NCI-H1417 treated with DMSO at 0.1 percent for 48 hours (cell line): ENCODE measurements around the gene SERPINE3.

Experiments
- DNase-seq: peaks from one replicate; lab custom pipeline; 2025; lab: John Stamatoyannopoulos, UW

Gene SERPINE3

GRCh38 chr13:51339354-51339753 lies at the start of gene SERPINE3:
SERPINE3 (plus strand) TSS chr13:51339691; CDS start chr13:51341092, 1,401 bp downstream.
- DNase-seq: no peak

GRCh38 chr13:51291341-51291740 lies 48.1 kb upstream of the SERPINE3 start:
- no peak for DNase-seq

GRCh38 chr13:51292000-51292565 lies 47.4 kb upstream of the SERPINE3 start:
- no peak for DNase-seq

GRCh38 chr13:51297556-51297955 lies 41.9 kb upstream of the SERPINE3 start:
- no peak for DNase-seq

- no peak for DNase-seq
Measured at GRCh38 chr13:51298812-51299211, 40.7 kb upstream of the SERPINE3 start.

DNA sequence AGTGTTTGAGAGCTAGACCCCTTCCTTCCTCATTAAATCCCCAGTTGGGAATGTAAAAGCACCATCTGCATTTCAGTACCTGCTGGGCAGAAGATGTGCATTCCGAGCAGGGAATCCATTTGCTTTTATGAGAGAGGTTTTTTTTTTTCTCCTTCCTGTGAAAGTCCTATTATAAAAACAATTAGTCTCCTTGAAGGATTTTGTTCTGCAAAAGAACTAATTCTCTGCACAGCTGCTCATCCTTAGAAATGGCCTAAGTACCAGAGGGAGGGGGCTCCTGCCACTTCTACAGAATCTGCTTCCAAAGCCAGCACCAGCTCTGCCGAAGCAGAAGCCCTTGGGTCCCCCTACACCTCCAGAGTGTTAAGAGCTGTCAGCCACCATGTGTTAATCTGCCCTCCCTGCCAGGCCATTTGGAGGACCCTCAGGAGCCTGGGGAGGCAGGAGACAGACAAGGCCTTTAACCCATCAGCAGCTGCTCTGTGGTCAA lies 36.4 kb upstream of the SERPINE3 start:
- DNase-seq: no peak

GRCh38 chr13:51303882-51304281 lies 35.6 kb upstream of the SERPINE3 start:
- no peak for DNase-seq

DNA sequence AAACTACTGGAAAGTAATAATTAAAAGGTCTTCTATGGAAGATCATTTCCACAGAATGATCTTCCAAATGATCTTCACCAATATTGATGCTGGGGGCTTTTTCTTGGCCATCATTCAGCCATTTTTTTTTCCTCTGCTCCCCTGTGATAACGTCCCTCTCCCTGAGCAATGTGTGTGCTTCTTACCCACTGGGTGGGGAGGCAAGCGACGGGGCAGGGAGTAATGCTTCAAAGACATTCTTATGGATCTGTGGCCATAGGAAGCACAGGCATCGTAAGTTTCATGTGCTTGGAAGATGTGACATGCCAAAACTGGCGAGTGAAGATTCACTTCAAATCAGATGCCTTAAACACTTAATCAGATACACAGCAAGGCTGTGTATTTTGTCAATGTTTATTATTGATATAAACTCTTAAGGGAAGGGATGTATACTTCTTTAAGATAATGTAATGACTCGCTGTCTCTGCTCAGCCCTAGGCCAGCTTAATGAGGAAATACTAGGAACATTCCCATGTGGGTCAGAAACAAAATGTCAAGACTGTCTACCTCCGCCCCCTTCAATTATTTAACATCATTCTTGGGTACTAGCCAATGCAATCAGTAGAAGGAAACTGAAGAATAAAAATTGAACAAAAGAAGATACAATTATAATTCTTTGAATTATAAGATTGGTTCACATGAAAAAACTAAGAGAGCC lies 34.1 kb upstream of the SERPINE3 start:
- no peak for DNase-seq

DNA sequence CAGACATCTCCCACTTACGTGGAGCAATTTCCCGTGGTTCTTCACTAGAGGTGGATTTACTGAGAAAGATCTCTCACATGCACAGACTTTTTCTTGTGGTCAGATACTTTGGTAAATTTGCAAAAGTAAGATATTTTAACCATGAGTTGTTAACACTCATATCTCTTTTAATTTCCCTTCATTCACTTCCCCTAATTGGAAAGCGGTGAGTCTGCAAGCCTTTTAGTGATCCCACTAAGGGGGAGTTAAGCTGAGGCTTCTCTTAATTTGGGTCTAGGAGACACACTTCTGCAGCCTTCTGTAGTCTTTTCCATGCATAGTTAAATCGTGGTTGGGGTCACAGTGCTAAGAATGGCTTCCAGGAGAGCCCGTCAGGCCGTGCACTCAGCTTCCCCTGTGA lies 30.7 kb upstream of the SERPINE3 start:
- no peak for DNase-seq

GRCh38 chr13:51311231-51311630 lies 28.3 kb upstream of the SERPINE3 start:
- no peak for DNase-seq

DNA sequence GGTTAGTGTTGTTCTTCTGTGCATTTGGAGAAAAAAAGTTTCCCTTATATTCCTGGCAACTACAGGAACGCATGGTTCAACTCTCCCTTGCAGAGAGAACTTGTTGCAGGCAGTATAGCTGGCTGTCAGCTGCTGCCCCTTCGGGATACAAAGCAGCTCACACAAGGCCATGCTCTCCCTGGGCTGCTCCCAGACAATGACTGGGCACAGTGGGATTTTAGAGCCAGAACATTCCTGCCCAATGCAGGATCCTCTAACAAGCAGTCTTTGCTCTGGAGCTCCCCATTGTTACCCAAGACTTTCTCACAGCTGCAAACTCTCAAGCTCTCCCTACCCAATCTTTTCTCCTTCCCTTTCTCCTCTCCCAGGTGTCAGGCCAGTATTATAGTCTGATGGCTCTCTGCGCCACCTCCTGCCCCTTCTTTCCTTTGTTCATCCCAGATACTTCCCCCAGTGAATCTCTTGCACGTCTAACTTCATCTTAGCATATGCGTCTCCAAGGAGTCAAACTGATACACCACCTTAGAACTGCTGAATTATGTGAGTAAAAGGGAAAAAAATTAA lies 27.5 kb upstream of the SERPINE3 start:
- DNase-seq: no peak

DNA sequence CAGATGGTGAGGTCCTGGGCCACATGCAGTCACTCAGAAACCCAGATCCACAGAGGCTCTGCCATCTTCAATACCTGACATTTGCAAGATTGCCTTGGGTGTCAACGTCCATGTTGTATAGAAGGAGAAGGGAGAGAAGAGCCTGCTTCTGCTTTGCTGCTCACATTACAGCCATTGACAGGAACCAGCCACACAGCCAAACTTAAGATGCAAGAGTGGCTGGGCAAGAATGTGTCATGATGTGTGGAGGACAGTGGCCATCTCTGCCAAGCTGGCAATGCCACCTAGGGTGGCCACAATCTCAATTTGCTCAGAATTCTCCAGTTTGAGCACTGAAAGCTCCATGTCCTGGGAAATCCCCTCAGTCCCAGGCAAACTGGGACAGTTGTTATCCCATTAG lies 25.9 kb upstream of the SERPINE3 start:
- DNase-seq: no peak

DNA sequence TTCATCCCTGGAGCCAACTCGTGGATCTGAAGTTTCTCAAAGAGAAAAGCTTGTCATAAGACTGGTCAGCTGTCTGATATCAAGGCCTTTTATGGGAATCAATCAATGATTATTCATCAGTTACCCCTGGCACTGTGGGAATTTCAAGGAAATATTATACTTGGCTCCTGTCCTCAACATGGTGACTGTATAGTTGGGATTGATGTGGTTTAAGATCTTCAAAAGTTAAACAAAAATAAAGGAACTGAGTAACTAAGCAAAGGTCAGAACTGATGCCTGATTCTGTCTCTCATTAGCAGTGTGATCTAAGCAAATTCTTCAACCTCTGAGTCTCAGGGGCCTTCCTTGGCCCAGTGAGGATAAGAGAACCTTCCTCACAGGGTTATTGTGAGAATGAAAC lies 22.2 kb upstream of the SERPINE3 start:
- DNase-seq: no peak

GRCh38 chr13:51318015-51318414 lies 21.5 kb upstream of the SERPINE3 start:
- DNase-seq: no peak

- no peak for DNase-seq
Measured at GRCh38 chr13:51318876-51319275, 20.6 kb upstream of the SERPINE3 start.

GRCh38 chr13:51321836-51322235 lies 17.7 kb upstream of the SERPINE3 start:
- DNase-seq: no peak

DNA sequence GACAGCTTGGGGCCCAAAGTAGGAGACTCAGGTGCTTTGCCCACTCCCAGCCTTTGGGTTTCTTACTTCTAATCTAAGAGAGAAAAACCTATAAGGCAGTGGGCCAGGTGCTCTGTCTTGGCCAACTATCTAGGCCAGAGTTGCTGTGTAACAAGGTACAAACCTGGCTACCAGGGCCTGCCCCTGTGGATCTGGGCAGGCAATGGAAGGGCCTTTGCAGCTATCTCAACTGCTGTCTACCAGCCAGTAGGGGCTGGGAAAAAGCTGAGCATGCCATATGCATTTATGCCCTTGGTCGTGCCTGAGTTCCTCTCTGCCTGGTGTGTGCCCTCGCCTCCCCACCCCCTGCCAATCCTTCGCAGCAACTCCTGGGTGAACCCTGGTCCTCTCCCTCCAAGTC lies 16.7 kb upstream of the SERPINE3 start:
- no peak for DNase-seq

- no peak for DNase-seq
Measured at GRCh38 chr13:51323824-51324511, 15.5 kb upstream of the SERPINE3 start.

DNA sequence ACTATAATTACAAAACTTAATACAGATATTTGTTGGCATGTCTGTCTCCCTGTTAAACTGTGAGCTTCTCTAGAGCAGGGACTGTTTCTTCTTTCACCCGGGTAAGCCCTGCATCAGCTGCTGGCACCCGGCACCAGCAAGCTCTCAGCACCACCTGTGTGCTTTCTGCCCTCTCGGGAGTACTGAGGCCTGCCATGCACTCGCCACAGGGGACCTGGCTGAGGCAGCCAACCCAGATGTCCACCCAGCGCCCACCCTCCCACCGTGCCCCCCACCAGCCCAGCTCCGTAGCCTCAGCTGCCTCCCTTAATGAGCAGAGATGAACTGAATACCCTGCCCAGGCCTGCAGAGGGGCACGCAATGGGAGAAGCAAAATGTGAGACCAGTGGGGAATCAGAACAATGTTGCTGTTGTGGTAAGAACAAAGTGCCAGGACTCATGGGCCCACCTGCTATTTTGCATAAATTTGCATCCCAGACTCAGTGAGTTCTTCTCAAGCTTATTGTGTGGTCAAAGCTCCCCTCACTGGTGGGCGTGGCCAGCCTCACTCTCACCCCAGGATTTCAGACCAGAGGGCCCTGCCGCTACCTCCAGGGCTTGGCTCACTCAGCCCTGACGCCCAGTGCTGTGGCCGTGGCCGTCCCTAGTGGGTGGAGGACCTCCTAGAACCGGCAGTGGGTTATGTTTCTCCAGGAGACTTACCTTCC lies 14.6 kb upstream of the SERPINE3 start:
- DNase-seq: no peak

- no peak for DNase-seq
Measured at GRCh38 chr13:51325837-51326236, 13.7 kb upstream of the SERPINE3 start.

DNA sequence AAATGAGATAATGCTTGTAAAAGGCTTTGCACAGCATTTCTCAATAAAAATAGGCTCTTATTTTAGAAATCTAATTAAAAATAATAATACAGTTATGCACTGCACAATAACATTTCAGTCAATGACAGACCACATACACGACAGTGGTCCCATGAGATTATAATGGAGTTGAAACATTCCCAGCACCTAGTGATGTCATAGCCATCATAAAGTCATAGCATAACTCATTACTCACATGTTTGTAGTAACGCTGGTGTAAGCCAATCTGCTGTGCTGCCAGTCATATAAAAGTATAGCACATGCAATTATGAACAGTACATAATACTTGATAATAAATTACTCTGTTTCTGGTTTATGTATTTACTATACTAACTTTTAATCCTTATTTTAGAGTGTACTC lies 12.7 kb upstream of the SERPINE3 start:
- no peak for DNase-seq

DNA sequence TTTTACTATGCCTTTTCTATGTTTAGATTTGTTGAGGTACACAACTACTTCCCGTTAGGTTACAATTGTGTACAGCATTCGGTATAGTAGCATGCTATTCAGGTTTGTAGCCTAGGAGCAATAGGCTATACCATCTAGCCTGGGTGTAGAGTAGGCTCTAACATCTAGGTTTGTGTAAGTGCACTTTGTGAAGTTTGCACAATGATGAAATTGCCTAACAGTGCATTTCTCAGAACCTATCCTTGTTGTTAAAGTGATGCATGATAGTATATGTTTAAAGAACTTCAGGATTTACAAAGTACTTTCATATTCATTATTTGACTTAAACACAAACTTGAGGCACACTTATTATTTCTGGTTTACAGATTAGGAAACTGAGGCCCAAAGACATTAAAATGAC lies 11.5 kb upstream of the SERPINE3 start:
- no peak for DNase-seq
